ENCODE results near the gene TFPI. TPM values are rescaled to one million over a fixed set of nuclear protein-coding genes. Genes with fewer than 3 reads are reported as not detected.

The TFPI gene
- total and polyA plus RNA-seq, 2 donors (not counting 1 experiment from before 2014, with no cell fraction given), result not detected

GRCh38 chr2:187435078-187435477 lies 119.2 kb downstream of the TFPI start:
- Histone ChIP-seq H3K4me1 (ENCODE audit: control insufficient read depth in 2 of 2, insufficient read depth in 2 of 2, low read length in 2 of 2) (no peaks in the 10 kb centered on the region), H3K27me3 (replicated peaks in 1 of 4; ENCODE audit: control extremely low read depth in 1 of 4, control insufficient read depth in 3 of 4, insufficient read depth in 4 of 4, low read length in 3 of 4) (no peaks in the 10 kb centered on the region), H3K27ac (ENCODE audit: low read length in 2 of 2) (no peak overlapping the region), H4K20me1 (ENCODE audit: control insufficient read depth, insufficient read depth, low read length, poor library complexity, severe bottlenecking) (no peaks in the 10 kb centered on the region), H3K9ac (ENCODE audit: low read length) (no peak overlapping the region), H3K4me2 (replicated peaks; ENCODE audit: low read depth, low read length, poor library complexity, severe bottlenecking) (no peak overlapping the region), H3K9me3 (ENCODE audit: control extremely low read depth in 1 of 3, control insufficient read depth in 2 of 3, insufficient read depth in 1 of 3, low read length in 2 of 3) (no peaks in the 10 kb centered on the region), H3K36me3 (replicated peaks in 1 of 2; ENCODE audit: control extremely low read depth in 1 of 2, control insufficient read depth in 1 of 2, extremely low read depth in 1 of 2, insufficient read depth in 2 of 2, low read length in 1 of 2) (no peaks in the 10 kb centered on the region), H3K4me3 (ENCODE audit: control extremely low read depth in 1 of 5, extremely low read depth in 1 of 5, insufficient read depth in 1 of 5, low read depth in 2 of 5, low read length in 4 of 5) (no peak overlapping the region), H3K79me2 (ENCODE audit: control insufficient read depth, insufficient read depth, low read length) (no peaks in the 10 kb centered on the region), H2AFZ (ENCODE audit: insufficient read depth, low read depth, low read length, poor library complexity, severe bottlenecking) (no peak overlapping the region)
- 87% methylated on average over 2 of the region's 3 CpGs for WGBS (ENCODE audit: insufficient coverage)
- ChIA-PET CTCF (no interaction called here), POLR2A (no interaction called here)
- ATAC-seq (ENCODE audit: low read depth), result no peak
- intact Hi-C loops (cut with micrococcal nuclease), result no loop called here
- Mint-ChIP-seq H3K27me3 (no peaks in the 10 kb centered on the region), H3K4me3 (no peak overlapping the region), H3K9me3 (ENCODE audit: insufficient read depth) (no peaks in the 10 kb centered on the region), H3K27ac (no peak overlapping the region), H3K4me1 (no peaks in the 10 kb centered on the region)
- DNase-seq, result no peak
- TF ChIP-seq EZH2 (IDR thresholded peaks at IDR 0.05; ENCODE audit: borderline replicate concordance, insufficient read depth, low read depth, low read length, poor library complexity, severe bottlenecking) (no peak), CTCF (IDR thresholded peaks at IDR 0.05) (no peak)

GRCh38 chr2:187434342-187434785 lies 119.9 kb downstream of the TFPI start:
- Histone ChIP-seq H2AFZ (ENCODE audit: insufficient read depth, low read depth, low read length, poor library complexity, severe bottlenecking) (no peak overlapping the region), H3K27ac (ENCODE audit: low read length in 2 of 2) (no peak overlapping the region), H3K4me3 (ENCODE audit: control extremely low read depth in 1 of 5, extremely low read depth in 1 of 5, insufficient read depth in 1 of 5, low read depth in 2 of 5, low read length in 4 of 5) (no peak overlapping the region), H3K36me3 (replicated peaks in 1 of 2; ENCODE audit: control extremely low read depth in 1 of 2, control insufficient read depth in 1 of 2, extremely low read depth in 1 of 2, insufficient read depth in 2 of 2, low read length in 1 of 2) (no peaks in the 10 kb centered on the region), H3K4me1 (ENCODE audit: control insufficient read depth in 2 of 2, insufficient read depth in 2 of 2, low read length in 2 of 2) (no peaks in the 10 kb centered on the region), H3K9me3 (ENCODE audit: control extremely low read depth in 1 of 3, control insufficient read depth in 2 of 3, insufficient read depth in 1 of 3, low read length in 2 of 3) (no peaks in the 10 kb centered on the region), H4K20me1 (ENCODE audit: control insufficient read depth, insufficient read depth, low read length, poor library complexity, severe bottlenecking) (no peaks in the 10 kb centered on the region), H3K27me3 (replicated peaks in 1 of 4; ENCODE audit: control extremely low read depth in 1 of 4, control insufficient read depth in 3 of 4, insufficient read depth in 4 of 4, low read length in 3 of 4) (no peaks in the 10 kb centered on the region), H3K79me2 (ENCODE audit: control insufficient read depth, insufficient read depth, low read length) (no peaks in the 10 kb centered on the region), H3K4me2 (replicated peaks; ENCODE audit: low read depth, low read length, poor library complexity, severe bottlenecking) (no peak overlapping the region), H3K9ac (ENCODE audit: low read length) (no peak overlapping the region)
- DNase-seq (no peak), ATAC-seq (ENCODE audit: low read depth) (no peak)
- intact Hi-C loops (cut with micrococcal nuclease), result no loop called here
- POLR2A ChIA-PET, result no interaction called here
- Mint-ChIP-seq H3K4me1 (no peaks in the 10 kb centered on the region), H3K27me3 (no peaks in the 10 kb centered on the region), H3K9me3 (ENCODE audit: insufficient read depth) (no peaks in the 10 kb centered on the region), H3K27ac (no peak overlapping the region), H3K4me3 (no peak overlapping the region)
- CTCF ChIA-PET, result no interaction called here
- TF ChIP-seq CTCF (IDR thresholded peaks at IDR 0.05) (no peak), EZH2 (IDR thresholded peaks at IDR 0.05; ENCODE audit: borderline replicate concordance, insufficient read depth, low read depth, low read length, poor library complexity, severe bottlenecking) (no peak)
- WGBS (ENCODE audit: insufficient coverage), result no CpG with 5 or more reads among the region's 1 CpG
